Right ventricle myocardium inferior (tissue), 1 donor: ENCODE measurements around the gene NEK8. TPM values are rescaled to one million over a fixed set of nuclear protein-coding genes. Genes with fewer than 3 reads are reported as not detected.
A peak's percentile ranks its signal among the peaks of the same experiment; 100 is the strongest.

Source experiments
- ATAC-seq: fragments of 200-7000 bp; cut with Tn5 transposase; one replicate; pipeline ENCODE4 v1.9.1; 2020; ENCODE audit warnings: mild to moderate bottlenecking, moderate library complexity
- DNase-seq: peaks from one replicate; pipeline ENCODE4 v3.0.0; 2021; ENCODE audit errors: missing footprints
- intact Hi-C: fragments of 100-400 bp; cut with DNase I; formaldehyde crosslinking; loops from one replicate; pipeline ENCODE4 v1.11.0; 2022
- long read RNA-seq: library from polyadenylated mRNA; unstranded; transcript quantifications from one replicate; pipeline ENCODE4 v2.0.0, GENCODE V29; 2021
- total RNA-seq: library from RNA; stranded (reverse); fragmentation: NEBNext Ultra II Directional; extraction: Animal tissue kit (Norgen Biotek cat#: 25700); gene quantifications from one replicate; pipeline ENCODE4 v1.2.1, GENCODE V29; 2021
- donor health status: DM: no; HTN: yes; CAD: no; lungs with severe emphysema.

NEK8 gene
- 0.60 TPM for total RNA-seq
- long read RNA-seq, partial matches to known transcripts = 1 of 2 reads
- long read RNA-seq, other reads (novel, unspliced or antisense) = 0 of 2 reads

GRCh38 chr17:28728364-28729200 lies at the start of gene NEK8:
NEK8 (plus strand) TSS chr17:28728788; CDS start chr17:28728814, 26 bp downstream.
- intact Hi-C loops = loop anchor here (2.0 to 5.0 kb wide), 2 partner anchors 174 to 224 kb away; partner anchors contain the start of gene DHRS13
- peak; percentile 97 for DNase-seq
- ATAC-seq = peak; percentile 79

DNA sequence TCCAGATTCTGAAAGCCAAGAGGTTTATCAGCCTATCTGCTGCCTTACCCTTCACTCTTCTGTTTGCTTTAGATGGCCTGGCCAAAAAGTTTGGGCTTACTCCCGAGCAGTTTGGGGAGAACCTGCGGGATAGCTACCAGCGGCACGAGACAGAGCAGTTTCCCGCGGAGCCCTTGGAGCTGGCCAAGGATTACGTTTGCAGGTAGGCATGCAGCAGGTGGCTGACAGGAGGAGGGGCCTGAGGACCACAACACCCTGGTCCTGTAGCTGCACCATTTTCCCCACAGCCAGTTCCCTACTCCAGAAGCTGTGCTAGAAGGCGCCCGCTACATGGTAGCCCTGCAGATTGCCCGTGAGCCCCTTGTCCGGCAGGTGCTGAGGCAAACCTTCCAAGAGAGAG lies 45.9 kb upstream of the NEK8 start:
- intact Hi-C loops = no loop called here
- no peak for DNase-seq
- ATAC-seq = no peak

DNA sequence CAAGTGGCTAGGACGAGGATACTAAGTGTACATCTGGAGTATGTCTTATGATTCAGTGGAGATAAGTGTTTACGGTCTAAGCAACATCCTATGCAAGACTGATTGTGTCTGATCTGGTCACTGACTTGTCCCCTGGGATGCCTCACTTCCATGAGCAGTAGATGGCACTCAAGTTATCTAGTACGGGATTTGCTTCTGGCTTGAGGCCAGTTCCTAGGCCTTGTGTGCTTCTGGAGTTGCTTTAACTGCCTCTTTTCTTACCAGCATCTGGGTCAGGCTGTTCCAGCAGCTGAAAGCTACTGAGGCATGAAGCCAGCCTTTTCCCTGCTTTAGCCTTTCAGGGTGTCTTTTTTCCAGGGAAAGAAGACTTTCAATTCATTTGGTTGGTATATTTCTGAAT lies 43.6 kb upstream of the NEK8 start:
- ATAC-seq (no peak), DNase-seq (no peak)
- intact Hi-C loops = no loop called here

- no peak for ATAC-seq
- no peak for DNase-seq
- intact Hi-C loops = no loop called here
These were observed 43.2 kb upstream of the NEK8 start for GRCh38 chr17:28685366-28685765.

DNA sequence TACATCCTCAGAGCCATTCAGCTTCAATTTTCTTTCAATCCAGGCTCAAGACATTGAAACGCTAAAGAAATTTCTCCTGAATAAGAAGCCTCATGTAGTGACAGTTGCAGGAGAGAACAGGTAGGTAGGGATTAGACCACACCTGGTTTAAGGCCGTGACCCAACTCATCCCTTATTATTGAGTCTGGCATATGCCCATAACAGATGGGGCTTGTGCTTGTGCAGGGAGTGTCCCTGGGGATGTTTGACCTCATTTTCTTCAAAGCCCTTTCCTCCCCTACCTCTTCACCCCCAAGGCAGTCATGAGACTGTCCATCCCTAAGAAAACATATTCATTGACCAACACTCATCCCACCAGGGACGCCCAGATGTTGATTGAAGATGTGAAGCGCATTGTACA lies 42.3 kb upstream of the NEK8 start:
- intact Hi-C loops = no loop called here
- ATAC-seq = no peak

DNA sequence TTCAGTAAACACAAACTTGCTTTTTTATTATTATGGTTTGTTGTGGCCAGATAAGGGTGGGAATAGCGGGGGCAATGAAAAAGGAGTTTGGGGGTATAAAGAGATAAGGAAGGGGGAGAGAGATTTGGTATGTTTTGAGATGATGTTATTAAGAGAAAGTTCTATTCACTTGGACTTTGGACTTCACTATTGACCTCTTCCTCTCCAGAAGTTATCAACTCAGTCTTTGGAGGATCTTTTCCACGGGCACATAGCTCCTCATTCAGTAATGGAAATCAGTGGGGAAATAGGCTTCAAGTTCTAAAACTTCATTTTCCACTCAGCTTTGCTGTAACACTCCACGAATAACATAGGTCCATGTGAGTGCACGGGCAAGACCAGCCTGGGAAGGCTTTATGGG lies 40.1 kb upstream of the NEK8 start:
- ATAC-seq (no peak), DNase-seq (no peak)
- intact Hi-C loops = no loop called here

More for the DNA sequence above, 42.3 kb upstream of the NEK8 start:
- no peak for DNase-seq

DNA sequence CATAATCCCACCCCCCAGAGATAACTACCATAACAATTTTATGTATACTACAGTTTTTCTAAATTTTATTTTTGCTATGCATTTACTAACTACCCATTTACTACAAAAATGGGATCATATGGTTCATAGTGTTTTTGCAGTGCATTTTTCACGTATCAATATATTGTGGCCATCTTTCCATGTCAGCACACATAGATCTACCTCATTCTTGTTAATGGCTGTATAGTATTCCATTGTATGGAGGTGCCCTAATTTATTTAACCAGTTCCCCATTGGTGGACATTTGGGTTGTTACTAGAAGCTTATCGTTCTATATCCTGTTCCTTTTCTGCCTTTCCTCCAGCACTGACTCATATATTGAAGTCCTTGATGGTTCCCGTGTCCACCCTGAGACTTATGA lies 39.6 kb upstream of the NEK8 start:
- ATAC-seq = no peak
- no peak for DNase-seq
- intact Hi-C loops = no loop called here

- intact Hi-C loops = no loop called here
- DNase-seq = no peak
- ATAC-seq = no peak
These were observed 34.7 kb upstream of the NEK8 start for GRCh38 chr17:28693869-28694268.

DNA sequence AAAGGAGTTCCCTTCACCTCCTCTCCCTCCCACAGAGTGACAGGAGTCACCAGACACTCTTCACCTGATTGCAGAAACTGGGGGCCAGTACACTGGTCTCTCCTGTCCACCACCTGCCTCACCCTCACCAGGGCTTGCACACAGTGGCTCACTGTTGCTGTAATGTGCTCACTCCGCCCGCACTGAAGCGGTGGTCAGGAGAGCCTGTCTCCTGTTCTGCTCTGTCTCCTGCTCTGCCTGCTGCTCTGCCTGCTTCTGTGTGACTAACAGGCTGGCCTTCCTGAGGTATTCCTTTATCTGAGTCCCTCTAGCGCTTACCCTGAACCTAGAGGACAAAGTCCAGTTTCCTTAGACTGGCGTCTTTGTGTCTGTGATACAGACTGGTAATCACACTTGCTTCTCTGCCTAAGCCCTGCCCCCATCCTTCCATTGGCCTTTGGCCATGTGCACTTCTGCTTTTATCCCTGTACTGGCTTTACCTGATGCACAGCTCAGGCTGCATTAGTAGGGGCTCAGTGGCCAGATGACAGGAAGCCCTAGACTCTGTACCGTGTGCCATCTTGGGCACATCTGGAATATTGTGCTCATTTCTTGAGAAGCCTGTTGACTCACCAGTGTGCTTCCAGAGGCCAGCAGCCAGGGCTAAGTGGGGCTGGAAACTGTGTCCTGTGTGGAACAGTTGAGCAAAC lies 30.2 kb upstream of the NEK8 start:
- intact Hi-C loops = no loop called here
- ATAC-seq (no peak), DNase-seq (no peak)

DNA sequence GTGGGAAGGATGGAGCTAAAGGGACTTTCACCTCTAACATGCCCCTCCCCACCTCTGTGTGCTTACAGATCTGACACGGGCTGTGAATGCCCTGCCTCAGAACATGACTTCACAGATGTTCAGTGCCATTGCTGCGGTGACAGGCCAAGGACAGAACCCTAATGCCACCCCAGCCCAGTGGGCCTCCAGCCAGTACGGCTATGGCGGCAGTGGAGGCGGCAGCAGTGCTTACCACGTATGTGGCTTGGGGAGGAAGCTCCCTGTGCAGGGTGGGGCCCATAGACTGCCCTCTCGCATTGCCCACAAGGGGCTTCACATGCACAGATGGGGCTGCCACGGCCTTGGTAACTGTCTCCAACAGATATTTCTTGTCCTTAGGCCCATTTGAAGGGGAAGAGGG lies 28.3 kb upstream of the NEK8 start:
- ATAC-seq = no peak
- intact Hi-C loops = no loop called here
- no peak for DNase-seq

DNA sequence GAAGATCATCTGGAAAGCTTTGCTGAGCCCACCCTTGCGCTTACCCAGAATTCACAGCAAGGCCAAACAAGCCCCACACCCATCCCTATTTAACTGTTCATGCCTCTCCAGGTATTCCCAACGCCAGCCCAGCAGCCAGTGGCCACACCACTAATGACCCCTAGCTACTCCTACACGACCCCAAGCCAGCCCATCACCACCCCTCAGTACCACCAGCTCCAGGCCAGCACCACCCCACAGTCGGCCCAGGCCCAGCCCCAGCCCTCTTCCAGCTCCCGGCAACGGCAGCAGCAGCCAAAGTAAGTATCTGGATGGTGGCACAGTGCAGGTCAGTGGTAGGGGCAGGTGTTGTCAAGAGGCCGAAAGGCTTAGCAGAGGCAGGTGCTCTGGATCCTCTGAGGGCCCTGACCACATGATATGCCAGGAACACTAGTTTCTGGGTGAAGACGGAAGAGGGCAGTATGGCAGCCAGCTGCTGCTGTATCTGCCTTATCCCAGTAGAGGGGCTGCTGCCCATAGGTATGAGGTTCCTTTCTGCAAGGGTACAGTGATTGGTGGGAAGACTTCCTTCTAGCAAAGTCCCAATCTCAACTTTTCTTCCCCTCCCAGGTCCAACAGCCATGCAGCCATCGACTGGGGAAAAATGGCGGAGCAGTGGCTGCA lies 27.6 kb upstream of the NEK8 start:
- no peak for ATAC-seq
- no peak for DNase-seq
- intact Hi-C loops = no loop called here

- DNase-seq = peak; percentile 31
- intact Hi-C loops = no loop called here
- no peak for ATAC-seq
These were observed 26.4 kb upstream of the NEK8 start for GRCh38 chr17:28702026-28702751.

GRCh38 chr17:28702752-28703150 lies 25.8 kb upstream of the NEK8 start:
- no peak for ATAC-seq
- intact Hi-C loops = no loop called here

DNA sequence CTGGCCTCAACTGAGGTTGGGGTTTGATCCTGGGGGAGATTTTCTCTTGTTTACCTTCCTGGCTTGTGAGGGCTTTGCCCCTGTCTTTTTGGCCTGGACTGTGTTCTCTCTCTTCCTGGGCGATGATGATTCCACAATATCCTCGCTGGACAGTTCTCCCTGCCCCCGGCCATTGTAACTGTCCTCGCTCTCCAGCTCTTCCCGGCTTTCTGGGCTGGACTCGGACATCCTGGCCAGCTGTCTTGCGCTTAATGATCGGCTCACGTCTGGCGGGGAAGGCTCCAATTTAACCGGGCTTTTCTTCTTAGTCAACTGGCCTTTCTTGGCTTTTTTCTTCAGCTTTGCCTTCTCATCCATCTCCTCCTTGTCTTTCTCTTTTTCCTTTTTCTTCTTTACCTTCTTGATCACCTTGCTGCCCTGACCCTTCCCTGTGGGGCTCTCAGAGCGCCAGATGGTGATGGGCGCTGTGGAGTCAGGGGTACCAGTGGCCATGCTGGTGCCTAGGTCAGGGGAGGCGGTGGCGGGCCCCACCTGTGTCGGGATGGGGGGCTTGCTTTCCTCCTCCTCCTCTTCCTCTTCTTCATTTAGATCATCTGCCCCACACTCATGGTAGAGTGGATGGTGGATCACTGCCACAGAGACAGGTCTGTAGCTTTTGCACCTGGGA lies 24.9 kb upstream of the NEK8 start:
- intact Hi-C loops = no loop called here
- DNase-seq = peak; percentile 18
- no peak for ATAC-seq

More at GRCh38 chr17:28702752-28703150, 25.8 kb upstream of the NEK8 start:
- peak; percentile 13 for DNase-seq

DNA sequence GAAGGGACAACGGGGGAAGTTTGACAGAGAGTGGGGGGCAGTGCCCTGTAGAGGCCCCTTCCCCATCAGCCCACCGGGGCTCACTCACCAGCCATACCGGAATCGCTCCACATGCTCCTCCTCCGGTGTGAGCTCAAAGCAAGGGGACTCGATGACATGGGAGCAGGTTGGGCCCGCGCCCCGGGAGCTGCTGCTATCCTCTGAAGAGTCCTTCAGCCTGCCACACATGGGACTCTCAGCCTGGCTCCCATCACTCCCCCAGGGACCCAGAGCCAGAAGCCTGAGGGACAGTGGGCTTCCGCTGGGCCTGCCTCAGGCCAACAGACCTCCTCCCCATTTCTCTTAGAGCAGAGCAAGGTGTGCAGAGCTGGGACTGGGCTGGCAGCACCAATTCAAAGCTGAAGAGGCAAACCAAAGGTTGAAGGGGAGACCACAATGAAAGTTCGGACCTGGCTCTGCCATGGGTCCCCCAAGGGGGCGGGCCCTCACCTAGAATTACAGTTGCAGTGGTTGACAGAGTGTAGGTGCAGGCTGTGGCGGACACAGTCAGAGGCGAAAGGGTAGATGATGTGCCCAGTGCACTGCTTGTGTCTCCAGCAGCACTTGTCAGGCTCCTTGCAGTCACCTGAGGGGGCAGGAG lies 24.2 kb upstream of the NEK8 start:
- ATAC-seq (no peak), DNase-seq (peak; percentile 46)
- intact Hi-C loops = no loop called here

- no peak for DNase-seq
- ATAC-seq = no peak
- intact Hi-C loops = loop anchor here (5.0 kb wide), 1 partner anchor 58 kb away; the partner anchor contains the start of gene BLTP2
These were observed 23.4 kb upstream of the NEK8 start for GRCh38 chr17:28705074-28705659.

DNA sequence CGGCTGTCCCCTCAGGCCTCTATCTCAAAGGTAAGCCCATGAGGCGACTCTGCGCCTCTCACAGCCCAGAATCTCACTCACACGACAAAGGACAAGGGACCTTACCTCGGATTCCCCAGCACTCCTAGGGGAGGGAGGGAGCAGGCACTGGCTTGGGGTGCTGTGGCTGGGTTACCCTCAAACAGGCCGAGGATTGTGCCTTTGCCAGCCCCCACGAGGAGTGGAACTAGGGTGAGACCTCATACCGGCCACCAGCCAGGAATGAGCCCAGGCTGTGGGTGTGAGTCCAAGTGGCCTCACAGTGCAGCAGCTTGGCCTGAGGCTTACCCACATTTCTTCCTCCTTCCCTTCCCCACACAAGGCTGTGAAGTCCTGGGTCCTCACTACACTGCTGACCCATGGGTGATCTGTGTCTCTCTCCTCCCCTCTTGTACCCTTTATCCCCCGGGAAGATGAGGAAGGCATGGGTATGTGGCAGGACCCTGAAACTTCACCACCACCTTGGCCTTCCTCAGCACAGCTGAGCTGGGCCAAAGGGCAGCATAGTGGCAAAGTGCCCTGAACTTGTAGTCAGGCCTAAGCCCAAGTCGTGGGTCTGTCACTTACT lies 22.8 kb upstream of the NEK8 start:
- ATAC-seq (no peak), DNase-seq (peak; percentile 47)
- intact Hi-C loops = loop anchor here (5.0 kb wide), 1 partner anchor 59 kb away; the partner anchor contains the start of gene BLTP2
